HG02973 (cell line): Measurements from ENCODE around the gene BRAT1.
"Not testable (repeated sequence)": the region's sequence is repeated elsewhere in the genome, so short reads cannot be mapped to it uniquely, and the experiment has no call there.

Experiments
- ATAC-seq: cut with Tn5 transposase; IDR thresholded peaks from one replicate; pipeline ENCODE4 v1.9.1; 2021; ENCODE audit warnings: moderate library complexity; ENCODE audit not compliant: unreplicated experiment

The BRAT1 gene

DNA sequence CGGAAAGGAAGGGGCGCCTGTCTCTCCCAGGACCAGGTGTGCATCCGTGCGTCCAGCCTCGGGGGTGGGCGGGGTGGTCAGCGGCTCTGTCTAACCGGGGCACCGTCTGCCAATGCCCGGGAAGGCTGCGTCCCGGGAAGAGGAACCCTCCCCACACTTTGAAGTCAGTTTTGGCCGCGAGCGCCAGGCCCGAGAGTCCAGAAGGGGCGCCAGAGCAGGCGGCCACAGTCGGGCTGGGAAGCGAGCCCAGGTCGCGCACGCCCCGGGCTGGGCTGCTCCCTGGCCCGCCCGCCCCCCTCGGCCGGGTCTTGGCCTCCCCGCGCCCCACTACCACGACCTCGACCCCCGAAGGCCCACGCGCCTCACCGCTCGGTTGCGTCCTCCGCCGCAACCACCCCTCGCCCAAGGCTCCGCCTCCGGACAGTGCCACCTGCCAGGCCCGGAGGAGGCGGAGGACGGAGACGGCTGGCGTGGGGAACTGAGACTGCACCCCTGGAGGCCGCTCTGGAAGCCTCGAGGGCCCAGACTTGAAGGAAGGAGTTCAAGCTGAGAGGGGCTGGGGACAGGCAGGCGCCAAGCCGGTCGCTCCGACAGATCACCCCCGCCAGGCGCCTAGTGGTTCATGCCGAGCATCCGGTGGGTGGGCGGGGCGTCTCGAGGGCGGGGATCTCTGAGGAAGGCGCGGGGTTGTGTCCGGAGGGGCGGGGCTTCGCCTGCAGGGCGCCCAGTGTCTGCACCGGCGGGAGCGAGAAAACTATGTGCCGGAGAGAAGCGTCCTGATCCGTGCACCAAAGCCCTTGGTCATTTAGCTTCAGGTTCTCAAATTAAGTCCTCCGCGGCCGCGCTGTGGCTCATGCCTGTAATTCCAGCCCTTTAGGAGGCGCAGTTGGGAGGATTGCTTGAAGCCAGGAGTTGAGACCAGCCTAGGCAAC is at the start of gene BRAT1:
TSS of gene BRAT1 (minus strand) at position 404 of the 932 bp plus-strand sequence. CDS start 1,093 bp downstream, outside the sequence.
- ATAC-seq, result peak; percentile 63

DNA sequence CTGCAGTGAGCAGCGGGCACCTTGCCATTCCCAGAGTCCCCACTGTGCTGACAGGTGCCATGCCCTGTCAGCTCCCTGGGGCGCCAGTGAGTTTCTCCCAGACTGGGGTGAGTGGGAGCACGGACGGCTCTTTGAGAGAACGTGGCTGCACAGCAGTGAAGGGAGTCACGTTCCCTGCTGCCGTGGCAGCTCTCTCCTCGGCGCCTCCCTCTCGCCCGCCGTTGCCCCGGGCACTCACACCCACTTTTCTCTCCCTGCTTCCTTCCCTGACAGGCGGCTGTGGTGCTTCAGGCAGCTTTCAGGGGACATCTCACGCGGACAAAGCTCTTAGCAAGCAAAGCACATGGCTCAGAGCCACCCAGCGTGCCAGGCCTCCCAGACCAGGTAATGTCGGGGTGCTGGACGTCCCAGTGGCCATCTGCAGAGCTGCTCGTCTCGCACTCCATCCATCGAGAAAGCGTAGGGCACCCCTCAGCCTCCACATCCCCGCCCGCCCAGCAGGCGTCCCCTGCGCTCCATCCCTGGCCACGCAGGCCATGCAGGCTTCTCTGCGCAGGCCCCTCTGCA is 49.4 kb upstream of the BRAT1 start:
- no peak for ATAC-seq

DNA sequence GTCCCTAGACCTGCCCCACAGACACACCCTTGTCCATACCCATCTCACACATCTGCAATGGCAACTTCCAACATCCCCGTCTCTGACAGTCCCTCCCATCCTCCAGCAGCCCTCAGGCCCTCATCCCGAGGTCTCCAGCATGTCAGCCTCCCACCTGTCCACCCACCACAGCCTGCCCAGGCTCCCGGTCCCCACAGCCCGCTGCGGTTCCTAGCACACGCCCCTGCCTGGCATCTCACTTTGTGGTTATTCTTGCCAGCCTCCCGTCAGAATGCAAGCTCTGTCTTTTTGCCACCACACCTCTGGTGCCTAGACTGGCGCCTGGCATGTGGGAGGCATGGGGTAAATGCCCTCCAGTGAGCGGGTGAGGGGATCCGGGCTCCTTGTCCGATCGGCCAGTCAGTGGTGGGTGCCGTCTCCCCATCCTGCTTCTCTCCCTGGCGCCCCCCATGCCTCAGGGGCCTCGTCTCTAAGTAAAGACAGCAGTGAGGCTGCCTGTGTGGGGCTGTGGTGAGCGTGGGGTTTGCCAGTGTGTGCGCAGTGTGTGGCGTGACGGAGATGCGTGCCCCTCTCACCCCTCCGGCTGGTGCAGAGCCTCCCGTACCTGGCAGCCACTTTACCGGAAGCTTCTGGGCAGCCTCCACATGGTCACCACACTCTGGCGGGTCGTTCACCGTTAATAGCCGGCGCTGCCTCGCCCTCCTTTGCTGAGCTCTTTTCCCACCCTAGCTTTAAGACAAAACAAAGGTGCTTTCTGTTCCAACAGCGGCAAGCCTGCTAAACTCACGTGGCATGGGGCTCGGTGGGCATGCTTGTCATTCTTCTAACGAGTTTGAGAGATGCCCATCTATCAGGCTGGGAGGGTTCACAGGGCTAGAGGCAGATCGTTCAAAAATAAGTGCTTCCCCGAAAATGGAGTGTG is 48.0 kb upstream of the BRAT1 start:
- ATAC-seq, result no peak

DNA sequence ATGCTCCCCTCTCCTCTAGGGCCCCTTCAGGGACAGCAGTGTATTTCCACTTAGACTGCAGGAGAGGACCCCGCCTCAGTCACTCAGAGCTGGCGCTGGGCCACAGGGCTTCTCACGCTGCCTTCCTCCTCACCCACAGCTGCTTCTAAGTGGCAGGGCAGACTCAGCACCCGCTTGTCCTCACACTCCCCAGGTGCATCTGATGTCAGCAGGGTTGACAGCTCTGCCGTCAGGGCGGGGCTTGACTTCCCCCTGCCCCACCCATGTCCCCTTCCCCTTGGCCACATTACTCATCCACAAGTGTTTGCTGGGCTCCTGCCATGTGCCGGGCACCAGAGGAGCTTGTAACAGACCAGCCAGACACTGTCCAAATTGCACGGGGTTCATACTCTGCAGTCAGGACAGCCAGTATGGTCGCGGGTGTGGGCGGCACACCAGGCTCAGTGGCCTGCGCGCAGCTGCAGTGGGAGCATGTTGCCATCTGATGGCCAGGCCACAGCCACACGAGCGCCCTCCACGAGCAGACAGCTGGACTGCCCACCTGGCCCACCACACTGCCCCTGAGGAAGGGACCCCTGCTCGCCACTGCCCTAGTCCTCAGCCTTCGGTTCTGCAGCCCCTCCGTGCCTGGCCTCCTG is 47.2 kb upstream of the BRAT1 start:
- ATAC-seq, result no peak

DNA sequence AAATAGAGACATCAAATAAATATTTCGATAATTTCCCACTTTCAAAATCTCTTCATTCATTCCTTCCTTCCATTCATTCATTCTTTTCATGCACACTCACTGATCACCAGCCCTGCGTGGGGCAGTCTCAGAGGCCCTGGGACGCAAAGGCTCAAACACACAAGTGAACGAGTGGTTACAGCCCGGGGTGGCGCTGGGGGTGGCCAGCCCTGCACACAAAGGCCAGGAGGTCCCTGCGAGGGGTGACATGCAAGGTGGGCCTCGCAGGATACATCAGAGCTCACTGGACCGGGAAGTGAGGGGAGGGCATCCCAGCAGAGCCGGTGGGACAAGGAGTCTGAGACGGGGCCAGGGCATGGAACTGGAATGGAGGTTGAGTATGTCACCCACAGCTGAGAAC is 46.6 kb upstream of the BRAT1 start:
- ATAC-seq, result no peak

DNA sequence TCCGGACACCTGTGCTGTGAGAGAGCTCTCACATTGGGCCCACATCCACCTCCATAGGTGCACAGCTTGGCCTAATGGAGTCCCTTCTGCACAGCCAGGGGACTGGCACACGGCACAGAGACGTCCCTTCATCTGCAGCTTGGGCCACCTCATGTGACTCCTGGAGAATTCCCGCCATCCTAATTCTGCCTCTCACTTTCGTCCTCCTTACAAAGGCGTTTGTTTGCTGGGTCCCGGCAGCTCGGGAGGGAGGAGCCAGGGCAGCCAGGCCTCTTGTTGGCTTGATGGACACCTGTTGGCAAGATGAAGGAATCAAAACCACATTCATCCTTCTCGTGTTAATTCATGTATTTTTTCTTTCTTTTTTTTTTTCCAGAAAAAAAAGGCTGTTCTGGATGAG is 45.7 kb upstream of the BRAT1 start:
- no peak for ATAC-seq

DNA sequence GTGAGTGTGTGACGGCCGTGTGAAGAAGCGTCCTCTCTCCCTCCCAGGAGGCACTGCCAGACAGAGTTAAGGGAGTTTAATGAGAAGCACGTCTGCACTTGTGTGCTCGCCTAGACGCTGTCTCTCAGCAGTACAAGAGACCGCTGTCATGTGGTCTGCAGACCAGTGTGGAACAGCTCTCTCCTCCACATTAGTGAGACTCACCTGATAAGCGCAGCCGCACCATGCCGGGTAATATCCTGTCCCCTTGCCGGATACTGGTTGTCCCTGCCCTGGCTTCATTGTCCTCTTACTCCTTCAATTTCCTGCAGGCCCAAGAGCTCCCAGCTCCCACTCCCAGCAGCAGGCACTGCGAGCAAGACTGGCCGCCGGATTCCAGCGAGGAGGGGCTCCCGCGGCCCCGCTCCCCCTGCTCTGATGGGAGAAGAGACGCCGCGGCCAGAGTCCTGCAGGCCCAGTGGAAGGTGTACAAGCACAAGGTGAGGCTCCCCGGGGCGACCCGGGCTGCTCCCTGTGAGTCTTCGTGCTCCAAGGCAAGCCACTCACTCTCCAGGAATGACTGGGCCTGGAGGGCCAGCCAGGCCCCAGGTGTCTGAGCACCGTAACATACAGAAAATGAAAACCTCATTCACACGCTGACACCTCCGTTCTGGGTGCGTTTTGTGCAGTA is 43.0 kb upstream of the BRAT1 start:
- no peak for ATAC-seq

DNA sequence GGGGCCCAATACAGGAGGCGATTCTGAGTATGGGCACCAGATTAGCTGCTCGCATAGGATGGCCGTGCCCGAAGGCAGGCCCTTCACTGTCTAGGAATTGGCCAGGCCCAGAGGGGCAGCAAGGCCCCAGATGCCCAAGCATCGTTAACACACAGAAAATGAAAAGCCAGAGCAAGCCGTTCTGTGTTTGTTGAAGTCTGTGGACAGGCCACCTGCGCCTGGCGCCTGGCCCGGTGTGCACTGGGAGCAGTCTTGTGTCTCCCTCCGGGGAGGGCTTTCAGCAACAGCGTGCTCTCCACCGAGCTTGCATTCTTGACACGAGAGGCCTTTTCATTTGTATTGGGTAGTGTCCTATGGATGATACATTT is 41.9 kb upstream of the BRAT1 start:
- ATAC-seq, result no peak

DNA sequence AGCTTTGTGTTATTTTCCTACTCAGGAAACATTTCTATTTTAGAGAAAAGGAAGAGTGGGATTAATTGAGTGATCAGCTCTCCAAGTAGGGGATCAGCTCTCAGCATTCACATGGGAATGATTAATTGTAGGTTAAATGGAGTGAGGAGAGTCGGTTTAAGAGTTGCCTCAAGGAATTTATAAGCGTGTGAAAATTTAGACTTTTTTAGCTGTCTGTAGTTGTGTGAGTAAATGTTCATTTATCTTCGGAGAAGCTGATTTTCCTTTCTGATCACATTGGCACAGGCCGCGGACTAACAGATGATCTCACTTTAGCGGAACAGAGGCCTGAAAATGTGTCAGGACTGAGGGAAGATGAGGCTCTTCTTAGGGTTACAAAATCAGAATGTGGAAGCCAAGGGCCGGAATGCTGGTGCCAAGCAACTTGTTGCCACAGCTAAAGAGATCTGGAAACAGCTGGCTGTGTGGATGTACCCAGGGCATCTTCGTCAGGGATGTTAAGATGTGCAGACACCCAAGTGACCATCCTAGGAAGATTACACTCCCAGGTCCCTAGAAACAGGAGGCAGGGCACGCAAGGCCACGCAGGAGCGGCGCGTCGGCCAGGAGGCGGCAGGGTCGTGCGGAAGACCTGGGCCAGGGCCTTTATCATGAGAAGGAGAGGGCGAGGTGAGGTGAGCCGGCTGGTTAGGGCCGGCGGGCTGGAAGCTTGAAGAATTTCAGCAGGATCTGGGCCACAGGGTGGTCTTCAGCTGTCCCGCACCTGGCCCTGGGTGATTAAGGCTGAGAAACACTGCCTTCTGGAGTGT is 41.3 kb upstream of the BRAT1 start:
- ATAC-seq, result no peak

DNA sequence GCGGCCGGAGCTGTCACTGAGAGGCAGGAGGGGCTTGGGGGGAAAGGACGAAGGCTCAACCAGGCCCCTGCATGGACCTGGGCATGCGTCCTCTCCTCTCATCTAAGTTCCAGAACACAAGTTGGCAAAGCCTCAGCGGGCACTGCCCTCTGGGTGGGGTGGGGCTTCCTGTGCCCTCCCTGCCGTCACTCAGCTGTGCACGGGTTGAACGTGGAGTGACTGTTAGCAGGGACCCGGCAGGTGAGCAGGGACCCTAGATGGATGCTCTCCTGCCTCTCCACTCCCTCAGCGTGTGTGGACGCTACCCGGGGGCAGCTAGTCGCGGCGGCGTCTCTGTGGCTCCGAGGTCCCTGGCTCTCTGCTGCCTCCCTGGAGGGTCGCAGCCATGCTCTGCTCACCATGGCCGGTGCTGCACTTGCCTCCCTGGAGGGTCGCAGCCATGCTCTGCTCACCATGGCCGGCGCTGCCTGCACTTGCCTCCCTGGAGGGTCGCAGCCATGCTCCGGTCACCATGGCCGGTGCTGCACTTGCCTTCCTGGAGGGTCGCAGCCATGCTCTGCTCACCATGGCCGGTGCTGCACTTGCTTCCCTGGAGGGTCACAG is 40.0 kb upstream of the BRAT1 start:
- no peak for ATAC-seq

DNA sequence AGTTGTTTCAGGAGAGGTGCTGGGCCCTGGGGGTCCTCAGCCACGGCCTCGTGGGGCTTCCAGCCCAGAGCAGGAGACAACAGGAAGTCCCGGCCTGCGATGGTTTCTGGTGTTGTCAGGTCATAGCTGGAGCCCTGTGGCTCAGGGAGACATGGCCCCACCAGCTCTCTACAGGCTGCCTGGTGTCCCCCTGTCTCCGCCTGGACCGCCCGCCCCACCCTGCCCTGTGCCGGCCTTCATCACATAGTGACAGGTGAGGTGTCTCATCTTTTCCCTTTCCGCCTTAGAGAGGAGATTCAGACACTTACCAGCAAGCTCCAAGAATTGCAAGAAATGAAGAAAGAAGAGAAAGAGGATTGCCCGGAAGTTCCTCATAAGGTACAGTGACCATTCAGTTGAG is 39.3 kb upstream of the BRAT1 start:
- no peak for ATAC-seq

DNA sequence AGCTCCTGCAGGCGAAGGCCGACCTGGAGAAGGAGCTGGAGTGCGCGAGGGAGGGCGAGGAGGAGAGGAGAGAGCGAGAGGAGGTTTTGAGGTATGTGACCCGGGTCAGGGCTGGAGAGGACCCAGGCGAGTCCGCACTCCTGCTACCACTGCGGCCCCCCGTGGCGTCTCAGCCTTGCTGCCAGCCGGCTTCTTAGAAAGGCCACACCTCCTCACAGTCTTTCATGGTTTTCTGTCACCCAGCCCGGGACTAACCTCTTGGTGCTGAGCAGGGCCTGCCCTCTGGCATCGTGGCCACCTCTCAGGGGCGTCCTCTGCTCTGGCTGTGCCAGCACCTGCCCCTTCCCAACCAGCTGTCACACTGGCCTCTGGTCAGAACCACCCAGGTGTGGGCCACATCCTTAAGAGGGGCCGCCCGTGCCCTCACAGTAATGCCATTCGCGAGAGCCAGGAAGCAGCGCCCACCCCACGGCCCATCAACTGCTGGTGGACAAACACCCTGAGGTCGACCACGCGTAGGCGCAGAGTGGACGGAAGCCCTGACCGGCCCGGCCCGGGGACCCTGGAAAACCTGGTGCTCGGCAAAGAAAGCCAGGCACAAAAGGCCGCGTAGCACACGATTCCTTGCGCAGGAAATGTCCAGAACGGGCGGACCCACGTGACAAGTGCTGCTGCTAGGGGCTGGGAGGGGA is 37.9 kb upstream of the BRAT1 start:
- no peak for ATAC-seq

DNA sequence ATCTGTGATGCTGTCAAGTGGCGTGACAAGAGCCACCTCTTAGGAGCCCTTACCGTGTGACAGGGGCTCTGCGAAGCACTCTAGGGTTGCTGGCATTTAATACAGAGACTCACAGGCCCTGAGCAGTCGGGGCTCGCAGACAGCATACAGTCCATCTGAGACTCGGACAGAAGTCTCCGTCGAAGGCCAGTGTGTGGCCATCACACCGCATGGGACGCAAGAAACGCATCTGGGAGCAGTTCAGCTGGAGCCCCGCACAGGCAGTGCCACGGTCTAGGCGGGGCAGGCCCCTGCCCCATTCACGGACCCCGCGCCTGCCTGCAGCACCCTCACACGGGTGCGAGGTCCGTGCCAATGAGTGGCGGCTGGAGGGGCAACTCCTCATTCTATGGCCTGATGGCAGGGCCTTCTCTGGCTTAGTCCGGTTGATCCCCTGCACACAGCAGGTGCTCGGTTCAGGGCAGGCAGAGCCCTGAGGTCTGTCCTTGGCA is 37.1 kb upstream of the BRAT1 start:
- no peak for ATAC-seq

DNA sequence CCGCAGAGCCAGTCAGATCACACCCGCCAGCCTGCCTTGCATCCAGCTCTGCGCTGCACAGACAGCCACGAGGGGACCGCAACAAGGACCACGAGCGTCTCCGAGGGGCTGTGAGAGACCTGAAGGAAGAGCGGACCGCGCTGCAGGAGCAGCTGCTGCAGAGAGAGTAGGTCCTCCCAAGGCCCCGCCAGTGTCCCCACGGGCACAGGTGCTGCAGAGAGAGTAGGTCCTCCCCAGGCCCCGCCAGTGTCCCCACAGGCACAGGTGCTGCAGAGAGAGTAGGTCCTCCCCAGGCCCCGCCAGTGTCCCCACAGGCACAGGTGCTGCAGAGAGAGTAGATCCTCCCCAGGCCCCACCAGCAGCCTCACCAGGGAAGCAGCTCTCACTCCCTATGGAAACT is 34.6 kb upstream of the BRAT1 start:
- ATAC-seq, result not testable (repeated sequence)

DNA sequence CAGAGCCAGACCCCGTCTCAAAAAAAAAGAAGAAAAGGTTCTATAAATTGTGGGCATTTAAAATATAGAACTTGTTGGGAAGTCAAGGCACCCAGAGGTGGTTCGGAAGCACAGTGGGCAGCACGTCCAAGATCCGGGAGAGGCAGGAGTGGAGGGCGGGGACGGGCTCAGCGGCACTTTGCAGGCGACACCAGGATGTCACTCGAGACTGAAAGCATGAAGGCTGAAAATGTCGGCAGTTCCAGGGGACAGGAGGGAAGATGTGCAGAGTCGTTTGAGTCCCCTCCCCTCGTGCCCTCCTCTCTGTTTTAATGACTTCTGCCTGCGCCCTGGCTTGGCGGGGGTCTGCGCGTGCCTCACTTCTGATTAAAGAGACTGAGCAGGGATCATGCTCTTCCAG is 34.0 kb upstream of the BRAT1 start:
- no peak for ATAC-seq

DNA sequence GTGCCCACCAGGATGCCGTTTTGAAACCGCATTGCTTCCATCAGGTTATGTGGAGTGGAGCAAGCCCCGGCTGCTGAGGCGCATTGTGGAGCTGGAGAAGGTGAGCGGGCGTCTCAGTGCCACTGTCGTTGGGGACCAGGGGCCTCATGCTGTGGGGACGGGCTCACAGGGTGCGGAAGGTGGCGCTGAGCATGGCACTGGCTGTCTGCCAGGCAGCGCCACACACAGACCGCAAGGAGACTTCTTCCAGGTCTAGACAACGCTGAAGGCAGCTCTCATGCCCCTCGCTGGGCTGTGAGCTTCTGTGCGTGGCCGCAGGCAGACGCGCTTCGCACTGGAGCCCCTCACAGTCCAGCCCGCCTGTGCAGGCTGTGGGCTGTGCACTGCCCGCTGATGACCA is 32.5 kb upstream of the BRAT1 start:
- ATAC-seq, result no peak

DNA sequence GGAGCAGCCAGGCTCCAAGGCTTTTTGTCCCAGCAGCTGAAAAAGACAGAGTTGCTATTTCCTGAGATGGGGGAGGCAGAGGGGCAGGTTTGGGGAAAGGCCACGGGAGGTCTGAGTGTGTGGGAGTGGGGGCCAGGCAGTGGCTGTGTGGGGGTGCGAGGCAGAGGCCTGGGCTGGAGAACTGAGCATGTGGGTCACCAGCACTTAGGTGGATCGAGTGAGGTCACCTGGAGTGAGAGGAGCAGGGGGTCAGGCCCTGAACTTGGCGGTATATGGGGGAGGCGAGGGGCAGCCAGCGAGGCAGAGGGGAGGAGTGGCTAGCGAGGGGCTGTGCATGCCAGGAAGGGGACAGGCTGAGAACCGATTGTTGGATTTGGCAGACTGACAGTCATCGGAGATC is 31.8 kb upstream of the BRAT1 start:
- no peak for ATAC-seq

DNA sequence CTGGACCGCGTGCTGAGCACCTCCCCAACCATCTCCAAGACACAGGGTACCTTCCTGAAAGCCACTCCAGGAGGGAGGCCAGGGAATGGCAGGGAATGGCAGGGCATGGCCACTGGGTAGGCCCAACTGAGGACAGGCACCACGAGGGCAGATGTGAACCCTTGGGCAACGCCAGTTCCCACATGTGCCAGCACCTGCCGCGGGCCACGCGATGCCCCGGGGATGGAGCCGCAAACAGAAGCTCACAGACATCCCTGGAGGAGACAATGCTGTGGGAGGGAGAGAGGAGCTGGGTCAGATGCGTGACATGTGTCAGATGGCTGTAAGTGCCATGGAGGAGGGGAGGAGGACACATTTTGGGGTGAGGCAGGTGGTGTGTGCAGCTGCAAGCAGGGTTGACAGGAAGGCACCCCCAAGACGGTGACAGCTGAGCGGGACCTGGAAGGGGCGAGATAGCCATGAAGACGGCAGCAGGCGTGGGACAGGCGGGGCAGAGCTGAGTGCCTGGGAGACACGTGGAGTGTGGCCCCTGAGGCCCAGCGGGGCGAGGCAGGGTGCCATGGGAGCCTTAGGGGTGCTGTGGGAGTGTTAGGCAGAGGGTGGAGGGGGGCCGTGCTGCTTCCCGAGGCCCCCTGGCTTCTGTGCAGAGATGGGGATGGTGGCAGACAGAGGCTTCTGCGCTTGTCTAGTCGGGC is 31.1 kb upstream of the BRAT1 start:
- no peak for ATAC-seq
